GM23338 (cell line): ENCODE data around the gene FOXL2NB. TPM values are rescaled to one million over a fixed set of nuclear protein-coding genes. Genes with fewer than 3 reads are reported as not detected.

Experiments used
- ATAC-seq: fragments of 200-7000 bp; cut with Tn5 transposase; 3 replicates; pipeline ENCODE4 v1.9.1; 2020
- DNase-seq: peaks from one replicate; pipeline ENCODE4 v3.0.0-alpha.2; 2015; ENCODE audit warnings: low spot score
- H2AFZ ChIP-seq: fragments of 200-600 bp; sonication (generic); 2 replicates; pipeline ENCODE4 v1.8.0; 2016; ENCODE audit warnings: antibody characterized with exemption, mild to moderate bottlenecking, moderate library complexity
- H3F3A ChIP-seq: fragments of 200-600 bp; sonication (generic); replicated peaks from 2 replicates; pipeline ENCODE4 v1.8.0; 2017; ENCODE audit warnings: antibody characterized with exemption, mixed run types, low read depth
- H3K27ac ChIP-seq: fragments of 200-600 bp; sonication (generic); 2 replicates; pipeline ENCODE4 v1.6.1; 2016; ENCODE audit warnings: low read depth
- H3K27me3 ChIP-seq: fragments of 200-600 bp; sonication (generic); 2 replicates; pipeline ENCODE4 v1.8.0; 2016; ENCODE audit warnings: mild to moderate bottlenecking, mixed run types, moderate library complexity; ENCODE audit not compliant: insufficient read depth
- H3K36me3 ChIP-seq: fragments of 200-600 bp; sonication (generic); 2 replicates; pipeline ENCODE4 v1.8.0; 2016; ENCODE audit warnings: mild to moderate bottlenecking; ENCODE audit not compliant: insufficient read depth
- H3K4me1 ChIP-seq: fragments of 200-600 bp; sonication (generic); 2 replicates; pipeline ENCODE4 v1.8.0; 2016; ENCODE audit warnings: mild to moderate bottlenecking, moderate library complexity; ENCODE audit not compliant: insufficient read depth
- H3K4me2 ChIP-seq: fragments of 200-600 bp; sonication (generic); 2 replicates; pipeline ENCODE4 v1.7.1; 2017; ENCODE audit warnings: mixed run types
- H3K4me3 ChIP-seq: fragments of 200-600 bp; sonication (generic); 2 replicates; pipeline ENCODE4 v1.6.1; 2016; ENCODE audit warnings: mixed run types
- H3K79me2 ChIP-seq: fragments of 200-600 bp; sonication (generic); replicated peaks from 2 replicates; pipeline ENCODE4 v1.8.0; 2017; ENCODE audit warnings: mild to moderate bottlenecking; ENCODE audit not compliant: insufficient read depth
- H3K9me2 ChIP-seq: fragments of 200-600 bp; sonication (generic); 2 replicates; pipeline ENCODE4 v1.8.0; 2017; ENCODE audit not compliant: insufficient read depth
- H4K20me1 ChIP-seq: fragments of 200-600 bp; sonication (generic); replicated peaks from 2 replicates; pipeline ENCODE4 v1.8.0; 2017; ENCODE audit warnings: mild to moderate bottlenecking; ENCODE audit not compliant: insufficient read depth
- H3K27ac Mint-ChIP-seq: 2 replicates; pipeline ENCODE4 v1.8.0; 2020; ENCODE audit warnings: inconsistent platforms, mild to moderate bottlenecking, moderate library complexity, mixed read lengths
- H3K27me3 Mint-ChIP-seq: 3 replicates; pipeline ENCODE4 v1.8.0; 2022; ENCODE audit warnings: low read depth, mild to moderate bottlenecking, moderate library complexity, mixed read lengths, inconsistent platforms; ENCODE audit not compliant: insufficient read depth, poor library complexity
- H3K36me3 Mint-ChIP-seq: 3 replicates; pipeline ENCODE4 v1.8.0; 2021; ENCODE audit warnings: low read depth, mild to moderate bottlenecking, inconsistent platforms, moderate library complexity, mixed read lengths
- H3K4me1 Mint-ChIP-seq: 3 replicates; pipeline ENCODE4 v1.8.0; 2020; ENCODE audit warnings: mild to moderate bottlenecking, inconsistent platforms, mixed read lengths
- H3K4me3 Mint-ChIP-seq: 3 replicates; pipeline ENCODE4 v1.8.0; 2021; ENCODE audit warnings: moderate library complexity, mild to moderate bottlenecking, inconsistent platforms, mixed read lengths
- H3K9me3 Mint-ChIP-seq: 3 replicates; pipeline ENCODE4 v1.8.0; 2020; ENCODE audit warnings: moderate library complexity, mild to moderate bottlenecking, inconsistent platforms, mixed read lengths
- CREB1 ChIP-seq: fragments of 250-450 bp; sonication (Bioruptor Pico); IDR thresholded peaks from 2 replicates; pipeline ENCODE4 v1.5.0; 2020; ENCODE audit warnings: low read depth, mild to moderate bottlenecking, moderate library complexity
- CTCF ChIP-seq, 2 experiments: fragments of 200-600 bp in 1 of 2; sonication (generic) in 1 of 2; conservative IDR thresholded peaks; 2 replicates each; pipeline versions ENCODE4 v1.5.1 to v1.6.1; 2016 to 2017; ENCODE audit warnings: antibody characterized with exemption in 2 of 2, low read depth in 2 of 2, mild to moderate bottlenecking in 2 of 2, moderate library complexity in 1 of 2
- EZH2 ChIP-seq: fragments of 200-600 bp; sonication (generic); IDR thresholded peaks from one replicate; pipeline ENCODE4 v1.8.0; 2017; ENCODE audit warnings: antibody characterized with exemption, mild to moderate bottlenecking, low read depth; ENCODE audit not compliant: unreplicated experiment
- EZH2phosphoT487 ChIP-seq: fragments of 200-600 bp; sonication (generic); IDR thresholded peaks from one replicate; pipeline ENCODE4 v1.8.1; 2018; ENCODE audit warnings: antibody characterized with exemption; ENCODE audit not compliant: unreplicated experiment
- JUNB ChIP-seq: IDR thresholded peaks from one replicate; pipeline ENCODE4 v1.6.1; 2016; ENCODE audit warnings: antibody characterized with exemption; ENCODE audit not compliant: unreplicated experiment
- NANOG ChIP-seq: IDR thresholded peaks from 2 replicates; pipeline ENCODE4 v1.6.1; 2016; ENCODE audit warnings: antibody characterized with exemption, borderline replicate concordance
- POLR2AphosphoS5 ChIP-seq: IDR thresholded peaks from 2 replicates; pipeline ENCODE4 v1.6.1; 2016; ENCODE audit warnings: antibody characterized with exemption, low read depth
- STAT1 ChIP-seq: IDR thresholded peaks from one replicate; pipeline ENCODE4 v1.6.1; 2016; ENCODE audit warnings: antibody characterized with exemption; ENCODE audit not compliant: unreplicated experiment
- ZNF114 ChIP-seq: fragments of 250-450 bp; sonication (Bioruptor Pico); IDR thresholded peaks from 2 replicates; pipeline ENCODE4 v1.5.0; 2020; ENCODE audit warnings: mild to moderate bottlenecking, moderate library complexity
- ZNF331 ChIP-seq: fragments of 250-450 bp; sonication (Bioruptor Pico); IDR thresholded peaks from 2 replicates; pipeline ENCODE4 v1.5.0; 2020; ENCODE audit warnings: low read depth, mild to moderate bottlenecking, moderate library complexity
- polyA plus RNA-seq: library from polyadenylated mRNA; unstranded; fragments of >200 nt; fragmentation: Nextera tagmentation; extraction: Ambion mirVana; gene quantifications from 2 replicates; pipeline ENCODE4 v1.2.1, GENCODE V29; 2016
- total RNA-seq: library from RNA; depleted of rRNA; stranded (reverse); fragments of >200 nt; shearing (Covaris generic); gene quantifications from 2 replicates; pipeline ENCODE4 v1.2.3, GENCODE V29; 2014
- TF ChIP-seq, protein P1 (sequence below): IDR thresholded peaks from 2 replicates; pipeline ENCODE4 v1.6.1; 2016; ENCODE audit warnings: antibody characterized with exemption
- TF ChIP-seq, protein P2 (sequence below): IDR thresholded peaks from one replicate; pipeline ENCODE4 v1.6.1; 2018; ENCODE audit warnings: antibody characterized with exemption; ENCODE audit not compliant: unreplicated experiment
- TF ChIP-seq, protein P3 (sequence below): fragments of 250-450 bp; sonication (Bioruptor Pico); IDR thresholded peaks from 2 replicates; pipeline ENCODE4 v1.5.0; 2020; ENCODE audit warnings: mild to moderate bottlenecking, moderate library complexity

The FOXL2NB gene
- total and polyA plus RNA-seq, 2 experiments from 2014 or later, result 11.2 to 15.6 TPM

DNA sequence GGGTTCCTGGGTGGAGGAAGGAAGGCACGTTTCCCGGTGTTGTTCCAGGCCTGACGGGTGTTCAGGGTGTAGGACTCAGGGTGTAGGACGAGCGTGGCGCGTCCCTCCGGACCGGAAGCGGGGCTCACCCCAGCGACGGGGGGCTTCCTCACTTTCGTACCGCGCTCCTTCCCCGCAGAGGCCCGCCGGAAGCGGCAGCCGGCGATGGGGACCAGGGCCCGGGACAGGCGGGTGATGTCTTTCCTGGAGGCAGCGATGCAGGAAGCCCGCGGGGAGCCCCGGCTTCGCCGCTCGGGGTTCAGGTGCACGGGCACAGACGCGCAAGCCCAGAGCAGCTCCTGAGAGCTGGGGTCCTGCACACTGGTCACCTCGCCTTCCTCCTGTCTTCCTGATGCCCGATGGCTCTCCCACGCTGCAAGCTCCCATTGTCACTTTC lies 13.4 kb downstream of the FOXL2NB start:
- H3K9me3 Mint-ChIP-seq, result peaks cover 12% of the 10 kb centered on the region
- H3K4me1 ChIP-seq, result no peaks in the 10 kb centered on the region
- H3K4me3 Mint-ChIP-seq, result 0 out of 3 replicates have a peak overlapping the region, but pooled peaks have one; percentile 1
- peaks cover 23% of the 10 kb centered on the region for H3K27me3 ChIP-seq
- no peak for TF ChIP-seq JUNB
- TF ChIP-seq CREB1 (CRISPR knock-in tag), result no peak
- TF ChIP-seq, protein P1, sequence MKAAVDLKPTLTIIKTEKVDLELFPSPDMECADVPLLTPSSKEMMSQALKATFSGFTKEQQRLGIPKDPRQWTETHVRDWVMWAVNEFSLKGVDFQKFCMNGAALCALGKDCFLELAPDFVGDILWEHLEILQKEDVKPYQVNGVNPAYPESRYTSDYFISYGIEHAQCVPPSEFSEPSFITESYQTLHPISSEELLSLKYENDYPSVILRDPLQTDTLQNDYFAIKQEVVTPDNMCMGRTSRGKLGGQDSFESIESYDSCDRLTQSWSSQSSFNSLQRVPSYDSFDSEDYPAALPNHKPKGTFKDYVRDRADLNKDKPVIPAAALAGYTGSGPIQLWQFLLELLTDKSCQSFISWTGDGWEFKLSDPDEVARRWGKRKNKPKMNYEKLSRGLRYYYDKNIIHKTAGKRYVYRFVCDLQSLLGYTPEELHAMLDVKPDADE, result no peak
- TF ChIP-seq EZH2phosphoT487, result no peak
- TF ChIP-seq ZNF331, result no peak
- TF ChIP-seq, protein P2, sequence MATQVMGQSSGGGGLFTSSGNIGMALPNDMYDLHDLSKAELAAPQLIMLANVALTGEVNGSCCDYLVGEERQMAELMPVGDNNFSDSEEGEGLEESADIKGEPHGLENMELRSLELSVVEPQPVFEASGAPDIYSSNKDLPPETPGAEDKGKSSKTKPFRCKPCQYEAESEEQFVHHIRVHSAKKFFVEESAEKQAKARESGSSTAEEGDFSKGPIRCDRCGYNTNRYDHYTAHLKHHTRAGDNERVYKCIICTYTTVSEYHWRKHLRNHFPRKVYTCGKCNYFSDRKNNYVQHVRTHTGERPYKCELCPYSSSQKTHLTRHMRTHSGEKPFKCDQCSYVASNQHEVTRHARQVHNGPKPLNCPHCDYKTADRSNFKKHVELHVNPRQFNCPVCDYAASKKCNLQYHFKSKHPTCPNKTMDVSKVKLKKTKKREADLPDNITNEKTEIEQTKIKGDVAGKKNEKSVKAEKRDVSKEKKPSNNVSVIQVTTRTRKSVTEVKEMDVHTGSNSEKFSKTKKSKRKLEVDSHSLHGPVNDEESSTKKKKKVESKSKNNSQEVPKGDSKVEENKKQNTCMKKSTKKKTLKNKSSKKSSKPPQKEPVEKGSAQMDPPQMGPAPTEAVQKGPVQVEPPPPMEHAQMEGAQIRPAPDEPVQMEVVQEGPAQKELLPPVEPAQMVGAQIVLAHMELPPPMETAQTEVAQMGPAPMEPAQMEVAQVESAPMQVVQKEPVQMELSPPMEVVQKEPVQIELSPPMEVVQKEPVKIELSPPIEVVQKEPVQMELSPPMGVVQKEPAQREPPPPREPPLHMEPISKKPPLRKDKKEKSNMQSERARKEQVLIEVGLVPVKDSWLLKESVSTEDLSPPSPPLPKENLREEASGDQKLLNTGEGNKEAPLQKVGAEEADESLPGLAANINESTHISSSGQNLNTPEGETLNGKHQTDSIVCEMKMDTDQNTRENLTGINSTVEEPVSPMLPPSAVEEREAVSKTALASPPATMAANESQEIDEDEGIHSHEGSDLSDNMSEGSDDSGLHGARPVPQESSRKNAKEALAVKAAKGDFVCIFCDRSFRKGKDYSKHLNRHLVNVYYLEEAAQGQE, result no peak
- no peak for TF ChIP-seq NANOG
- TF ChIP-seq, protein P3, sequence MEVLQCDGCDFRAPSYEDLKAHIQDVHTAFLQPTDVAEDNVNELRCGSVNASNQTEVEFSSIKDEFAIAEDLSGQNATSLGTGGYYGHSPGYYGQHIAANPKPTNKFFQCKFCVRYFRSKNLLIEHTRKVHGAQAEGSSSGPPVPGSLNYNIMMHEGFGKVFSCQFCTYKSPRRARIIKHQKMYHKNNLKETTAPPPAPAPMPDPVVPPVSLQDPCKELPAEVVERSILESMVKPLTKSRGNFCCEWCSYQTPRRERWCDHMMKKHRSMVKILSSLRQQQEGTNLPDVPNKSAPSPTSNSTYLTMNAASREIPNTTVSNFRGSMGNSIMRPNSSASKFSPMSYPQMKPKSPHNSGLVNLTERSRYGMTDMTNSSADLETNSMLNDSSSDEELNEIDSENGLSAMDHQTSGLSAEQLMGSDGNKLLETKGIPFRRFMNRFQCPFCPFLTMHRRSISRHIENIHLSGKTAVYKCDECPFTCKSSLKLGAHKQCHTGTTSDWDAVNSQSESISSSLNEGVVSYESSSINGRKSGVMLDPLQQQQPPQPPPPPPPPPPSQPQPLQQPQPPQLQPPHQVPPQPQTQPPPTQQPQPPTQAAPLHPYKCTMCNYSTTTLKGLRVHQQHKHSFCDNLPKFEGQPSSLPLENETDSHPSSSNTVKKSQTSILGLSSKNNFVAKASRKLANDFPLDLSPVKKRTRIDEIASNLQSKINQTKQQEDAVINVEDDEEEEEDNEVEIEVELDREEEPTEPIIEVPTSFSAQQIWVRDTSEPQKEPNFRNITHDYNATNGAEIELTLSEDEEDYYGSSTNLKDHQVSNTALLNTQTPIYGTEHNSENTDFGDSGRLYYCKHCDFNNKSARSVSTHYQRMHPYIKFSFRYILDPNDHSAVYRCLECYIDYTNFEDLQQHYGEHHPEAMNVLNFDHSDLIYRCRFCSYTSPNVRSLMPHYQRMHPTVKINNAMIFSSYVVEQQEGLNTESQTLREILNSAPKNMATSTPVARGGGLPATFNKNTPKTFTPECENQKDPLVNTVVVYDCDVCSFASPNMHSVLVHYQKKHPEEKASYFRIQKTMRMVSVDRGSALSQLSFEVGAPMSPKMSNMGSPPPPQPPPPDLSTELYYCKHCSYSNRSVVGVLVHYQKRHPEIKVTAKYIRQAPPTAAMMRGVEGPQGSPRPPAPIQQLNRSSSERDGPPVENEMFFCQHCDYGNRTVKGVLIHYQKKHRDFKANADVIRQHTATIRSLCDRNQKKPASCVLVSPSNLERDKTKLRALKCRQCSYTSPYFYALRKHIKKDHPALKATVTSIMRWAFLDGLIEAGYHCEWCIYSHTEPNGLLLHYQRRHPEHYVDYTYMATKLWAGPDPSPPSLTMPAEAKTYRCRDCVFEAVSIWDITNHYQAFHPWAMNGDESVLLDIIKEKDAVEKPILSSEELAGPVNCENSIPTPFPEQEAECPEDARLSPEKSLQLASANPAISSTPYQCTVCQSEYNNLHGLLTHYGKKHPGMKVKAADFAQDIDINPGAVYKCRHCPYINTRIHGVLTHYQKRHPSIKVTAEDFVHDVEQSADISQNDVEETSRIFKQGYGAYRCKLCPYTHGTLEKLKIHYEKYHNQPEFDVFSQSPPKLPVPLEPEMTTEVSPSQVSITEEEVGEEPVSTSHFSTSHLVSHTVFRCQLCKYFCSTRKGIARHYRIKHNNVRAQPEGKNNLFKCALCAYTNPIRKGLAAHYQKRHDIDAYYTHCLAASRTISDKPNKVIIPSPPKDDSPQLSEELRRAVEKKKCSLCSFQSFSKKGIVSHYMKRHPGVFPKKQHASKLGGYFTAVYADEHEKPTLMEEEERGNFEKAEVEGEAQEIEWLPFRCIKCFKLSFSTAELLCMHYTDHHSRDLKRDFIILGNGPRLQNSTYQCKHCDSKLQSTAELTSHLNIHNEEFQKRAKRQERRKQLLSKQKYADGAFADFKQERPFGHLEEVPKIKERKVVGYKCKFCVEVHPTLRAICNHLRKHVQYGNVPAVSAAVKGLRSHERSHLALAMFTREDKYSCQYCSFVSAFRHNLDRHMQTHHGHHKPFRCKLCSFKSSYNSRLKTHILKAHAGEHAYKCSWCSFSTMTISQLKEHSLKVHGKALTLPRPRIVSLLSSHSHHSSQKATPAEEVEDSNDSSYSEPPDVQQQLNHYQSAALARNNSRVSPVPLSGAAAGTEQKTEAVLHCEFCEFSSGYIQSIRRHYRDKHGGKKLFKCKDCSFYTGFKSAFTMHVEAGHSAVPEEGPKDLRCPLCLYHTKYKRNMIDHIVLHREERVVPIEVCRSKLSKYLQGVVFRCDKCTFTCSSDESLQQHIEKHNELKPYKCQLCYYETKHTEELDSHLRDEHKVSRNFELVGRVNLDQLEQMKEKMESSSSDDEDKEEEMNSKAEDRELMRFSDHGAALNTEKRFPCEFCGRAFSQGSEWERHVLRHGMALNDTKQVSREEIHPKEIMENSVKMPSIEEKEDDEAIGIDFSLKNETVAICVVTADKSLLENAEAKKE, result no peak
- no peak for TF ChIP-seq EZH2
- TF ChIP-seq POLR2AphosphoS5, result no peak
- TF ChIP-seq CTCF (conservative IDR thresholded peaks at IDR 0.05; ENCODE audit: low read depth in 2 of 2), result no peak
- no peak for TF ChIP-seq ZNF114 (CRISPR knock-in tag)
- no peak for TF ChIP-seq STAT1
- peak overlapping the region; percentile 67 for H3K4me2 ChIP-seq
- H3K4me3 ChIP-seq, result peak overlapping the region; percentile 32; the same call in 1 of the 2 replicates
- peak; percentile 67 for ATAC-seq
- H4K20me1 ChIP-seq, result no peaks in the 10 kb centered on the region
- H3K27ac Mint-ChIP-seq, result no peak overlapping the region
- H3K27ac ChIP-seq, result no peak overlapping the region
- DNase-seq, result no peak
- H3K79me2 ChIP-seq, result no peaks in the 10 kb centered on the region
- no peaks in the 10 kb centered on the region for H3F3A ChIP-seq
- peaks cover 16% of the 10 kb centered on the region for H3K27me3 Mint-ChIP-seq
- H3K36me3 ChIP-seq, result no peaks in the 10 kb centered on the region
- peak overlapping the region; percentile 69 for H2AFZ ChIP-seq
- peaks cover 2% of the 10 kb centered on the region; the same call in 2 of the 3 replicates for H3K4me1 Mint-ChIP-seq
- H3K9me2 ChIP-seq, result no peaks in the 10 kb centered on the region
- H3K36me3 Mint-ChIP-seq, result peaks cover 6% of the 10 kb centered on the region
